GM18511 (cell line): ENCODE results near the gene ZACN.

Experiments
- ATAC-seq: cut with Tn5 transposase; IDR thresholded peaks from one replicate; pipeline ENCODE4 v1.9.1; 2021; ENCODE audit warnings: mild to moderate bottlenecking, moderate library complexity; ENCODE audit not compliant: unreplicated experiment

The ZACN gene

GRCh38 chr17:76097716-76098295 lies 18.8 kb downstream of the ZACN start:
- ATAC-seq = no peak

- ATAC-seq = no peak
These were observed 23.9 kb downstream of the ZACN start for GRCh38 chr17:76102944-76103273.

GRCh38 chr17:76103274-76104139 lies 24.5 kb downstream of the ZACN start, which contains the start of gene EXOC7:
EXOC7 (minus strand) TSS chr17:76103787; CDS start chr17:76103692, 95 bp downstream.
- peak; percentile 80 for ATAC-seq

- no peak for ATAC-seq
These were observed 25.3 kb downstream of the ZACN start for GRCh38 chr17:76104140-76104895.

GRCh38 chr17:76104896-76105231 lies 25.9 kb downstream of the ZACN start:
- no peak for ATAC-seq

GRCh38 chr17:76106703-76107102 lies 27.7 kb downstream of the ZACN start:
- ATAC-seq = no peak

- no peak for ATAC-seq
These were observed 28.5 kb downstream of the ZACN start for GRCh38 chr17:76107509-76107908.

GRCh38 chr17:76111956-76112355 lies 33.0 kb downstream of the ZACN start:
- ATAC-seq = no peak

- ATAC-seq = no peak
These were observed 36.3 kb downstream of the ZACN start for GRCh38 chr17:76115138-76115754.

GRCh38 chr17:76119409-76120371 lies 40.7 kb downstream of the ZACN start:
- no peak for ATAC-seq

GRCh38 chr17:76120658-76121008 lies 41.7 kb downstream of the ZACN start:
- no peak for ATAC-seq

- ATAC-seq = no peak
These were observed 43.0 kb downstream of the ZACN start for GRCh38 chr17:76121932-76122430.

GRCh38 chr17:76122431-76123190 lies 43.6 kb downstream of the ZACN start:
- ATAC-seq = no peak

GRCh38 chr17:76123191-76123499 lies 44.2 kb downstream of the ZACN start:
- ATAC-seq = no peak

GRCh38 chr17:76123749-76124581 lies 45.0 kb downstream of the ZACN start:
- no peak for ATAC-seq

GRCh38 chr17:76124582-76125390 lies 45.8 kb downstream of the ZACN start:
- no peak for ATAC-seq

- no peak for ATAC-seq
These were observed 46.4 kb downstream of the ZACN start for GRCh38 chr17:76125391-76125675.

GRCh38 chr17:76125922-76126321 lies 46.9 kb downstream of the ZACN start:
- no peak for ATAC-seq
